Right forelimb (tissue), 1 donor: ENCODE data around the gene CALN1.
"Not testable (repeated sequence)": the region's sequence is repeated elsewhere in the genome, so short reads cannot be mapped to it uniquely, and the experiment has no call there.

ENCODE experiments used
- DNase-seq: peaks from one replicate; pipeline ENCODE4 v3.0.0-alpha.2; 2018

CALN1 gene

DNA sequence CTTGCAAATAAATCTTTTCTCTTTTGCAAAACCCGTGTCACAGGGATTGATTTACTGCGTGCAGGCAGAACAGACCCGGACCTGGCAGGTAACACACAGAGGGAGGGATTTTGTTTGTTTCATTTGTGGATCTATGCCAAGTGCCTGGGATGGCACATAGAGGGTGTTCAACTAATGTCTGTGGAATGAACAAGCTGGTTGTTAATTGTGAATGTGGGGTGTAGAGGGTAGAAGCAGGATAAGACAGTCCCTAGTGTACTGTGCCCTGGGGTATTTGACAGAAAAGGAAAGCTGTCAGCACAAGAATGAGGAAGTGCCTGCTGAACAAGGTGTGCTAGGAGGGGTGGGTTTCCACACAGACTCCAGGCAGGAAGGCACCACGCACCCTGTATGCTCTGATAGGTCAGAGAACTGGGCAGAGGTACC, 331.8 kb downstream of the CALN1 start:
- no peak for DNase-seq

GRCh38 chr7:72078856-72079255, 333.3 kb downstream of the CALN1 start:
- DNase-seq = no peak

DNA sequence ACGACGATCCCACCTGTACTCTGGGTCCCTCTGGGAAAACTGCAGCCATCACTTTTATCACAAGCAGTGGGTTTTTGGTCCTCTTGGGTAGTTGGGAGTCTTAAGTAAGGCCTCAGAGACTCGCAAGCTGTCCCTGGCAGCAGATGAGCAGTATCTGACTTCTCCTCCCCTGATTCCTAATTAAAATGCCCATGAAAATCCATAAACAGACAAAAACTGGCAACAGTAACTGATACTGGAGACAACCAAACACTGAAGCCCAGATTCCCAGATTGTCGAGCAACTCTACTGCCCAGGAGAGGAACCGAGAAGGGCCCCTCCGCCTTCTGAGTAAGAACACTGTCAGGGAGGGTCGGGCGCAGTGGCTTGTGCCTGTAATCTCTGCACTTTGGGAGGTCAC, 333.8 kb downstream of the CALN1 start:
- no peak for DNase-seq

DNA sequence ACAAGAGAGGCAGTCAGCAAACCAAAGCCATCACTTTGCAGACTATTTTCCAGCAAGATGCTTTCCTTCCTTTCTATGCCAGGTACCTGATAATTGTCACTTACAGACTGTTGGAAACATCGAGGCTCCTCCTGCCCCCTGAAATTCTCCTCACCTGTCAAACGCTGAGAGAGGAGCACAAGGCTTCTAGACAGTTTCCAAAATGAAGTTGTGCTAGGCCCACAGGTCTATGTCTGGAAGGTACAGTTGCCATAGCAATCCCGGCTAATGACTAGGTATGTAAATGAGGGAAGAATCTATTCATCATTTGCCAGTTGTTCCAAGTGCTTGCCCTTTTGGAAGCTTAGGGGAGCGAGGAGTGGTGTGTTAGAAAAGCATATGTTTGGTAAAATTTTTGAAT, 334.4 kb downstream of the CALN1 start:
- DNase-seq = no peak

- no peak for DNase-seq
Measured at GRCh38 chr7:72072901-72073300, 339.2 kb downstream of the CALN1 start.

GRCh38 chr7:72069263-72069662, 342.9 kb downstream of the CALN1 start:
- DNase-seq = no peak

DNA sequence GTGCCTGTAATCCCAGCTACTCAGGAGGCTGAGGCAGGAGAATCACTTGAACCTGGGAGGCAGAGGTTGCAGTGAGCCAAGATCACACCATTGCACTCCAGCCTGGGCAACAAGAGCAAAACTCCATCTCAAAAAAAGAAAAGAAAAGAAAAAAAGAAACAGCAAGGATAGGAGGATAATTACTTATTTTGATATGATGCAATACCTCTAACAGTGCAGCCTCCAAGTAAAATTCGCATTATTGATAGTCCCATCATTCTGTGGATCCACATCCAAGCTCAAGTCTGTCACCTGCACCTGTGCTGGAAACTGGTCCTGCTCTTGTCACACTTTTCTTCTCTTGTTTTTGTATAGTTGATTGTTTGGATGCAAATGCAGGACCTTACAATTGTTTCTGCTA, 346.4 kb downstream of the CALN1 start:
- not testable (repeated sequence) for DNase-seq

GRCh38 chr7:72064916-72065315, 347.2 kb downstream of the CALN1 start:
- no peak for DNase-seq

DNA sequence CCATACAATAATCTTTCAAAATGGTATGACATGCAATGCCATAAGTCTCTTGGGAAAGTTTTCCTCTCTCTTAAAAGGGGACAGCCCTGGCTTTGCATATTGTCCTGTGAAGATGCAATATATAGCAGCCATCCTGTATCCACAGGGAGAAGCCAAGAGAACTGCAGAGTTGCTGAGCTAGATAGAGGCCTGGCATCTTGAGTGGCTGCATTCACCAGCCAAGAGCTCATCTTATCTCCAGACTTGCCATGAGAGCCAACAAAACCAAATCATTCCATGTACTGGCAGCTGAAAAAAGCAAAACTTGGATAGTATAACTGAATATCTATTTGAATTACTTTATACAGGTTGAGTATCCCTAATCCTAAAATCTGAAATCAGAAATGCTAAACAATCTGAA, 348.8 kb downstream of the CALN1 start:
- no peak for DNase-seq

DNA sequence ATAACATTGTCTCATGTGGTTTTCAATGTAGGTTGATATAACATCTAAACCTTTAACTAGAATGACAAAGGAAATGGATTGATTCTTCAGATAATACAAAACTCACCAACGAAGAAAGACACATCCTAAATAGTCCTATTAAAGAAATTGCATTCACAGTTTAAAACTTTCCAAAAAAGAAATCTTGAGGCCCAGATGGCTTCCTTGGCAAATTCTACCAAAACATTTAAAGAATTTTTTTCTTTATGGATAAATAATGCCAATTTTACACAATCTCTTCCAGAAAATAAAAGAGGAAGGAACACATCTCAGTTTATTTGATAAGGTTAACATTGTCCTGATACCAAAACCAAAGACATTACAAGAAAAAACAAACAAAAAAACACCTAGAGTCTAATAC, 349.5 kb downstream of the CALN1 start:
- DNase-seq = no peak

DNA sequence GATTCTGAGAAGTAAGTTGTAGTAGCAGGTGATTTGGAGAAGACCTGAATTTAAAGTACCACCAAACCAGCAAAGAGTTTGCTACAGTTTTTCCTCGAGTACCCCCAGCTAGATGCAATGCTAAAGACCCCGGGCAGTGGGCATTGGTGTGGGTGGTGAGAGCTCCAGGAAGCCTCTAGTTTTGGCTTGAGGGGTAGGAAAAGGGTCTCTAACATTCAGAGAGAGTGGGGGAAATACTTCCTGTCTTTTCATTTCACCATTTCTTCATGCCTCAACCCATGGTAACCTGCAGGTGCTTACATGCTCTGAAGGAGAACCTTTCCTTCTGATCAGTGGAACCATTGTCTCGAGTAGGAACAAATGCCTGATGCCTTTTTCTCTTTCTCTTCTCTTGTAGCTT, 352.2 kb downstream of the CALN1 start:
- no peak for DNase-seq

DNA sequence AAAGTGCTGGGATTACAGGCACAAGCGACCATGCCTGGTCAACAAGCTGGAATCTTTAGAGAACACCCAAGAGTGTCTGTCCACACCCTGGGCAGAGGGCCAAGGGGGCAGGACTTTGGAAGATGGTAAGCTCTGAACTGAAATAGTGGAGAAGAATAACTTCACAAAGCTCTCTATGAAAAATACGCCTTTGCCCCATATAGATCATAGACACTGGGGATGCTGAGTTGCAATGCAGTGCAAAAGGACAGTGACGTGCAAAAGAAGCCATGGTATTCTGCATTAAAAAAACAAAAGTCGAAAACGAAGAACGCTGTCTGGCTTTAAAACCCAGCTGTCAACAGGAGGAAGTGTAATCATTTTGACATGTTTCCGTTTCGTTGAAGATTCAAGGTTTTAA, 353.6 kb downstream of the CALN1 start:
- DNase-seq = no peak

DNA sequence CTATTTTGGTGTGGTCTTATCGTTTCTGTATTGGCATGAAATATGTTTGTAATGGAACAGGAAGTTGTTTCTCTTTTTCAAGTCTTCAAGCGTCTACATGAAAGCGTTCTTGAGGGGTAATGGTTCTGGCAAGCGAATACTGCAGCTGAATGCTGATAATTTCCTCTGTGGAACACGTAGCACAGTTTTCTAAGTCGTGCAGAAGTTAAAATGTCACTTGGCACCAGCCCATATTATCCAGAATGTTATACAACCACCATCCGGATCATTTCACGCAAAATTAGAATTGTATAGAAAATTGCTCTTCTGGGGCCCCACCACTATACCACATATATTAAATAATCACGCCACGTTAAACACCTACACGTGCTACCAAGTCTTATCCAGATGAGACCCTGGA, 354.3 kb downstream of the CALN1 start:
- no peak for DNase-seq

DNA sequence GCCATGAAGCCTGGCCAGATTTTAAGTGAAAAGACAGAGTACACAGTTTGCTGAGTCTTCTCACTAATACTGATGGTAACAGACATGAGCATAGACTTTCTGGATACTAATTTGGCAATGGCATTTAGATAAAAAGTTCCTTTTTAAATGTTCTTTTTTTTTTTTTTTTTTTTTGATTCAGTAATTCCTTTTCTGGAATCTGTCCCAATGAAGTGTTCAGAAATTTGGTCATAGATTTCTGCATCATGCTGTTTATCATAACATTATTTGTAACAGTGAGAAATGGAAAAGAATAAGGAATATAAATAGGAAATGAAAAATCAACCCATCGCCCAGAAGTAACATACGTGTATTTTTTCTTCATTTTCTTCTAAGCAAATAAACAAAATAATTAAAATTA, 354.9 kb downstream of the CALN1 start:
- no peak for DNase-seq

GRCh38 chr7:72055426-72055825, 356.7 kb downstream of the CALN1 start:
- DNase-seq = no peak

GRCh38 chr7:72053292-72053691, 358.8 kb downstream of the CALN1 start:
- DNase-seq = no peak

GRCh38 chr7:72048420-72048819, 363.7 kb downstream of the CALN1 start:
- no peak for DNase-seq

DNA sequence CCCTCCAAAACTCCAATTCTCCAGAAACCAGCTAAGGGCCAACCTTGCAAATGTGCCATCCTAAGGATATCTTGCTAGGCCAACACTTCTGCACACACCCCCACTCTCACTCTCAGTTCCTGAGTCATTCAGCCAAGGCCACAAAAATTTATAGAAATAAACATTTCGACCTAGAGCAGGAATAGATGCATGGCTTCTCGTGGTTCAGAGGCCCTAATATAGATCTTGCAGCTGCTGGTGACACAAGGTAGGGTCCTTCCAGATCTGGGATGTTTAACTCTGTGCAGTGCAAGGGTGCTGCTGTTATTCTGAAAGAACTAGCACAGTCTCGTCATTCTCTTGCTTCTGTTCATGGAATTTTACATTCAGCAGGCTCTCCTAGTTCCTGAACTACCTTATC, 369.3 kb downstream of the CALN1 start:
- DNase-seq = no peak

DNA sequence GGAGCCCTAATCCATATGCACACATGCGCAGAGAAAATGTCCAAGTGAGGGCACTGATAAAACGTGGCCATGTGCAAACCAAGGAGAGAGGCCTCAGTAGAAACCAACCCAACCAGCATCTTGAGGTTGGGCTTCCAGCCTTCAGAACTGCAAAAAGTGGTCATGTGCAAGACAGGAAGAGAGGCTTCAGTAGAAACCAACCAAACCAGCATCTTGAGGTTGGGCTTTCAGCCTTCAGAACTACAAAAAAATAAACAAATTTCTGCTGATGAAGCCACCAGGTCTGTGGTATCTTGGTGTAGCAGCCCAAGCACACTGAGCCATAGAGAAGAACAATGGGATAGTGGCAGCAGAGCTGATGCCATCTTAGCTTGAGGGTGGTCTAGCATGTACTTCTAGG, 371.5 kb downstream of the CALN1 start:
- no peak for DNase-seq

GRCh38 chr7:72039460-72039859, 372.7 kb downstream of the CALN1 start:
- no peak for DNase-seq

GRCh38 chr7:72038022-72038732, 374.0 kb downstream of the CALN1 start:
- no peak for DNase-seq

- DNase-seq = no peak
Measured at GRCh38 chr7:72037516-72037915, 374.6 kb downstream of the CALN1 start.

GRCh38 chr7:72035266-72035665, 376.9 kb downstream of the CALN1 start:
- no peak for DNase-seq

DNA sequence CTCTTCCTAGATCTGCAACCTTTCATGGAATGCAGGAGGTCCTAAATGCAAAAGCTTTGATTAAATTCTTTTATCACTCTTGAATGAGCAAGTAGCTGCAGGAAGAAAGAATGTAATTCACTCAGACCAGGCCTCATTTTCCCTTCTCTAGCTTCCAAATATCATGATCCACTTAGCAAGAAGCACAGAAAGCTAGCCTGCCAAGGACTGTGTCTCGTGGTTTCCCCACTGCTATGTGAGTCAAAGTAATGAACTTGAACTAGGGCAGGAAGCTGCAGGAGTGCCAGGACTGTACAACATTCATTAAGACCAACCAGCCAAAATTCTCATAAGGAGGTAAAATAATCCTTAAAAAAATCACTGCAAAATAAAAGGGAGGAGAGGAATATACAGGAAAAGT, 379.2 kb downstream of the CALN1 start:
- no peak for DNase-seq

DNA sequence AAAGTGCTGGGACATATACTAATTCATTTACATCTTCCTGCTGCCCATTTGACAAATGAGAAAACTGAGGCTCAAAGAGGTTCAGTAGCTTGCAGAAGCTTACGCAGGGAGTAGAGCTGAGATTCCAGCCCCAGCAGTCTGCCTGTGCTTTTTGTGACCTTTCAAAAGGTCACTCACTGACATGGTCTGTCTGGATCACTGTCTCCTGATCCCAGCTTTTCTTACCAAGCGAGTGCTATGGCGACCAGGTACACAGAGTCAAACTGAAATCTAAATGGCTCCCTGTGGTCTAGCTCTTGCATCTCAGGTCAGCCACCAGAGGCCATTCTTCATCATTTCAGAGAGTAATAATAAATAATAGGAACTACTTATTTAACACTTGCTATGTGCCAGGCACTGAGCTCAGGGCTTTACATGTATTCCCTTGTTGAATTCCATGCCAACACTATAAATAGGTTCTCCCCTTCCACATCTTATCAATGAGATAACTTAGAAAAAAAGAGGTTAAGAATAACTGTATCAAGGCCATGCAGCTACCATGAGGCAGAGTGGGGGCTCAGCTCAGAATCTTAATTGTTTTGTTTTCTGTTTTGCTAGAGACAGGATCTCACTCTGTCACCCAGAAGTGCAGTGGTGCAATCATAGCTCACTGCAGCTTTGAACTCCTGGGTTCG, 381.0 kb downstream of the CALN1 start:
- DNase-seq = no peak
